Ascending aorta (tissue), 2 donors: ENCODE results near the gene LHFPL3. TPM values are rescaled to one million over a fixed set of nuclear protein-coding genes. Genes with fewer than 3 reads are reported as not detected.

Source experiments
- DNase-seq, 2 donors: peaks; one replicate each; pipeline ENCODE4 v3.0.0-alpha.2; 2019; ENCODE audit warnings: low spot score in 2 of 2
- H3K27ac ChIP-seq, 2 donors: fragments of 200-600 bp; sonication (generic); one replicate each; pipeline ENCODE4 v1.5.1; 2016 to 2017; ENCODE audit warnings: mild to moderate bottlenecking in 1 of 2
- H3K27me3 ChIP-seq: fragments of 200-600 bp; sonication (generic); one replicate; pipeline ENCODE4 v1.5.1; 2017
- H3K36me3 ChIP-seq, 2 donors: fragments of 200-600 bp; sonication (generic); one replicate each; pipeline ENCODE4 v1.5.1; 2016
- H3K4me1 ChIP-seq, 2 donors: fragments of 200-600 bp; sonication (generic); one replicate each; pipeline ENCODE4 v1.5.1; 2016 to 2017; ENCODE audit warnings: mild to moderate bottlenecking in 1 of 2
- H3K4me3 ChIP-seq, 2 donors: fragments of 200-600 bp; sonication (generic); one replicate each; pipeline ENCODE4 v1.5.1; 2016 to 2017; ENCODE audit warnings: mild to moderate bottlenecking in 1 of 2
- H3K9me3 ChIP-seq, 2 donors: fragments of 200-600 bp; sonication (generic); one replicate each; pipeline ENCODE4 v1.5.1; 2016
- CTCF ChIP-seq, 3 experiments: fragments of 200-600 bp in 2 of 3; fragments of 450-650 bp in 1 of 3; sonication (generic) in 2 of 3; IDR thresholded peaks; one replicate each; pipeline ENCODE4 v1.5.1; 2016 to 2019; ENCODE audit warnings: antibody characterized with exemption in 3 of 3, mild to moderate bottlenecking in 1 of 3, moderate library complexity in 1 of 3
- intact Hi-C: fragments of 100-400 bp; cut with DNase I; formaldehyde crosslinking; loops from one replicate; pipeline ENCODE4 v1.15.1; 2023
- total RNA-seq: library from RNA; depleted of rRNA; stranded (reverse); fragments of >200 nt; gene quantifications from one replicate; pipeline ENCODE4 v1.1.0, GENCODE V29; 2016

Gene LHFPL3
- total RNA-seq, 1 donor from 2014 or later: not detected

- H3K9me3 ChIP-seq: no peaks in the 10 kb centered on the region
- H3K4me3 ChIP-seq: no peak overlapping the region
- TF ChIP-seq CTCF (IDR thresholded peaks at IDR 0.05): no peak
- intact Hi-C loops: no loop called here
- H3K36me3 ChIP-seq: no peaks in the 10 kb centered on the region
- no peaks in the 10 kb centered on the region for H3K27me3 ChIP-seq
- H3K4me1 ChIP-seq: no peaks in the 10 kb centered on the region
- H3K27ac ChIP-seq: no peak overlapping the region
- no peak for DNase-seq
Observed at GRCh38 chr7:104839842-104840241, 511.4 kb downstream of the LHFPL3 start.

- no peak overlapping the region for H3K4me3 ChIP-seq
- H3K4me1 ChIP-seq: no peaks in the 10 kb centered on the region
- no peaks in the 10 kb centered on the region for H3K27me3 ChIP-seq
- H3K9me3 ChIP-seq: no peaks in the 10 kb centered on the region
- DNase-seq: no peak
- no peak for TF ChIP-seq CTCF (IDR thresholded peaks at IDR 0.05)
- no peak overlapping the region for H3K27ac ChIP-seq
- intact Hi-C loops: no loop called here
- H3K36me3 ChIP-seq: no peaks in the 10 kb centered on the region
Observed at GRCh38 chr7:104841798-104842197, 513.4 kb downstream of the LHFPL3 start.

GRCh38 chr7:104843198-104843597, 514.8 kb downstream of the LHFPL3 start:
- Histone ChIP-seq H3K27ac (no peak overlapping the region), H3K36me3 (no peaks in the 10 kb centered on the region), H3K27me3 (no peaks in the 10 kb centered on the region), H3K9me3 (no peaks in the 10 kb centered on the region), H3K4me1 (no peaks in the 10 kb centered on the region), H3K4me3 (no peak overlapping the region)
- intact Hi-C loops: no loop called here
- no peak for TF ChIP-seq CTCF (IDR thresholded peaks at IDR 0.05)
- no peak for DNase-seq

- Histone ChIP-seq H3K4me3 (no peak overlapping the region), H3K27ac (no peak overlapping the region), H3K27me3 (no peaks in the 10 kb centered on the region), H3K4me1 (no peaks in the 10 kb centered on the region), H3K36me3 (no peaks in the 10 kb centered on the region), H3K9me3 (no peaks in the 10 kb centered on the region)
- TF ChIP-seq CTCF (IDR thresholded peaks at IDR 0.05): no peak
- no peak for DNase-seq
- intact Hi-C loops: loop anchor here (5.0 kb wide), 1 partner anchor 613 kb away; no protein-coding TSS in a partner anchor
Observed at GRCh38 chr7:104845557-104845956, 517.2 kb downstream of the LHFPL3 start.

GRCh38 chr7:104846731-104847130, 518.3 kb downstream of the LHFPL3 start:
- Histone ChIP-seq H3K36me3 (no peaks in the 10 kb centered on the region), H3K4me3 (no peak overlapping the region), H3K9me3 (no peaks in the 10 kb centered on the region), H3K27me3 (no peaks in the 10 kb centered on the region), H3K4me1 (no peaks in the 10 kb centered on the region), H3K27ac (no peak overlapping the region)
- DNase-seq: no peak
- intact Hi-C loops: loop anchor here (5.0 kb wide), 1 partner anchor 614 kb away; no protein-coding TSS in a partner anchor
- no peak for TF ChIP-seq CTCF (IDR thresholded peaks at IDR 0.05)
